Right lobe of liver (tissue), 4 donors: ENCODE results near the gene BPIFB1.

Experiments
- CTCF ChIP-seq, 4 donors: fragments of 200-600 bp in 3 of 4; fragments of 450-650 bp in 1 of 4; IDR thresholded peaks; one replicate each; pipeline versions ENCODE4 v1.5.1 to v1.8.0; 2016 to 2022; ENCODE audit warnings: antibody characterized with exemption in 4 of 4, mild to moderate bottlenecking in 2 of 4
- POLR2A ChIP-seq: fragments of 450-650 bp; IDR thresholded peaks from one replicate; pipeline ENCODE4 v1.6.1; 2017; ENCODE audit warnings: antibody characterized with exemption, mild to moderate bottlenecking
- donor health status: DM: no; HTN: no; CAD: no.
- donor health status: DM: no; HTN: no; CAD: no.
- donor health status: DM: no; HTN: yes; CAD: no.

- TF ChIP-seq POLR2A (no peak), CTCF (IDR thresholded peaks at IDR 0.05) (no peak)
Observed at GRCh38 chr20:33343521-33343920, 60.5 kb downstream of the BPIFB1 start.
